ENCODE measurements around the gene TAF11L14. TPM values are rescaled to one million over a fixed set of nuclear protein-coding genes. Genes with fewer than 3 reads are reported as not detected.
"Not testable (repeated sequence)": the region's sequence is repeated elsewhere in the genome, so short reads cannot be mapped to it uniquely, and the experiment has no call there.

TAF11L14 gene
- total RNA-seq: not detected
- long read RNA-seq: 0 reads

DNA sequence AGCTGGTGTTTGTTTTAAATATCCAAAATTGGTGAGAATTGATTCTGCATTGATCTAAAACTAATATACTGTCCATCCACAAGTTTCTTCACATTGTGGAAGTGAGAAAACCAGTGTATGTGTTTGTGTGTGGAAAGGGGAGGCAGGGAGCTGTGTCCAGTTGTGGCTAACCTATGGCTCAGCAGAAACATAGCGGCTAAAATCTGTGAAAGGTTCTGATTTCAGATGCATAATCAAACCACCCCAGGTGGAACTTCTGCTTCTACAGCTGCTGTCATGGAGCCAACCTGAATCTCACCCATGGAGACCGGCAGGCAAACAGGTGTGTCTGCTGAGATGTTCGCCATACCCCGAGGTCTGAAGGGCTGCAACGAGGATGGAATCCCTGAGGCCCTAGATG lies at the start of gene TAF11L14:
Gene TAF11L14 (plus strand): TSS at position 301 of the 400 bp plus-strand sequence.
- intact Hi-C loops (cut with DNase I): no loop called here
- DNase-seq (ENCODE audit: low spot score): no peak

GRCh38 chr5:17585658-17586057 lies 48.6 kb upstream of the TAF11L14 start, which contains the start of gene TAF11L7:
Gene TAF11L7 (minus strand): TSS chr5:17585758.
- intact Hi-C loops (cut with DNase I); DNase-seq (ENCODE audit: low spot score): not testable (repeated sequence)

DNA sequence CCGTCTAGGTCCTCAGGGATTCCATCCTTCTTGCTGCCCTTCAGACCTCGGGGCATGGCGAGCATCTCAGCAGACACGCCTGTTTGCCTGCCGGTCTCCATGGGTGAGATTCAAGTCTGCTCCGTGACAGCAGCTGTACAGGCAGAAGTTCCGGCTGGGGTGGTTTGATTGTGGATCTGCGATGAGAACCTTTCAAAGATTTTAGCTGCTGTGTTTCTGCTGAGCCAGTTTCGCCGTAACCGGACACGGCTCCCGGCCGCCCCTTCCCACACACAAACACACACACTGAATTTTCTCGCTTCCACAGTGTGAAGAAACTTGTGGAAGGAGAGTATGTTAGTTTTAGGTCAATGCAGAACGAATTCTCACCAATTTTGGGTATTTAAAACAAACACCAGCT lies 43.4 kb upstream of the TAF11L14 start, which contains the start of gene TAF11L8:
Gene TAF11L8 (minus strand): TSS at position 101 of the 400 bp plus-strand sequence.
- intact Hi-C loops (cut with DNase I); DNase-seq (ENCODE audit: low spot score): not testable (repeated sequence)

GRCh38 chr5:17594255-17594654 lies 40.0 kb upstream of the TAF11L14 start, which contains the start of gene TAF11L9:
Gene TAF11L9 (minus strand): TSS chr5:17594394.
- intact Hi-C loops (cut with DNase I); DNase-seq (ENCODE audit: low spot score): not testable (repeated sequence)

DNA sequence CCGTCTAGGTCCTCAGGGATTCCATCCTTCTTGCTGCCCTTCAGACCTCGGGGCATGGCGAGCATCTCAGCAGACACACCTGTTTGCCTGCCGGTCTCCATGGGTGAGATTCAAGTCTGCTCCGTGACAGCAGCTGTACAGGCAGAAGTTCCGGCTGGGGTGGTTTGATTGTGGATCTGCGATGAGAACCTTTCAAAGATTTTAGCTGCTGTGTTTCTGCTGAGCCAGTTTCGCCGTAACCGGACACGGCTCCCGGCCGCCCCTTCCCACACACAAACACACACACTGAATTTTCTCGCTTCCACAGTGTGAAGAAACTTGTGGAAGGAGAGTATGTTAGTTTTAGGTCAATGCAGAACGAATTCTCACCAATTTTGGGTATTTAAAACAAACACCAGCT lies 36.5 kb upstream of the TAF11L14 start, which contains the start of gene TAF11L10:
Gene TAF11L10 (minus strand): TSS at position 101 of the 400 bp plus-strand sequence.
- intact Hi-C loops (cut with DNase I): not testable (repeated sequence)

GRCh38 chr5:17603880-17604279 lies 30.4 kb upstream of the TAF11L14 start, which contains the start of gene TAF11L11:
Gene TAF11L11 (plus strand): TSS chr5:17604183.
- intact Hi-C loops (cut with DNase I): not testable (repeated sequence)

More for the DNA sequence above, 36.5 kb upstream of the TAF11L14 start, which contains the start of gene TAF11L10:
- DNase-seq (ENCODE audit: low spot score): not testable (repeated sequence)

DNA sequence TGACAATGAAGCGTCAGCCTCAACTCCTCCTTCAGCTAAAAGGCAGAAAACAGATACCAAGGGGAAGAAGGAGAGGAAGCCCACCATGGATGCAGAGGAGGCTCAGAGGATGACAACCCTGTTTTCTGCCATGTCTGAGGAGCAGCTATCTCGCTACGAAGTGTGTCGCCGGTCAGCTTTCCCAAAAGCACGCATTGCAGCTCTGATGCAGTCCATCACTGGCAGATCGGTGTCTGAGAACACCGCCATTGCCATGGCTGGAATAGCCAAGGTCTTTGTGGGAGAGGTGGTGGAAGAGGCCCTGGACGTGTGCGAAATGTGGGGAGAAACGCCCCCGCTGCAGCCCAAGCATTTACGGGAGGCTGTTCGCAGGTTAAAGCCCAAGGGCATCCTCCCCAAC lies 29.3 kb upstream of the TAF11L14 start:
- intact Hi-C loops (cut with DNase I): no loop called here

More at GRCh38 chr5:17603880-17604279, 30.4 kb upstream of the TAF11L14 start, which contains the start of gene TAF11L11:
- not testable (repeated sequence) for DNase-seq (ENCODE audit: low spot score)

GRCh38 chr5:17607461-17607860 lies 26.8 kb upstream of the TAF11L14 start:
- intact Hi-C loops (cut with DNase I): not testable (repeated sequence)

More for the DNA sequence above, 29.3 kb upstream of the TAF11L14 start:
- DNase-seq (ENCODE audit: low spot score): no peak

GRCh38 chr5:17610092-17610491 lies 24.2 kb upstream of the TAF11L14 start, which contains the start of gene TAF11L12:
Gene TAF11L12 (plus strand): TSS chr5:17610392.
- intact Hi-C loops (cut with DNase I); DNase-seq (ENCODE audit: low spot score): not testable (repeated sequence)

More at GRCh38 chr5:17607461-17607860, 26.8 kb upstream of the TAF11L14 start:
- DNase-seq (ENCODE audit: low spot score): not testable (repeated sequence)

DNA sequence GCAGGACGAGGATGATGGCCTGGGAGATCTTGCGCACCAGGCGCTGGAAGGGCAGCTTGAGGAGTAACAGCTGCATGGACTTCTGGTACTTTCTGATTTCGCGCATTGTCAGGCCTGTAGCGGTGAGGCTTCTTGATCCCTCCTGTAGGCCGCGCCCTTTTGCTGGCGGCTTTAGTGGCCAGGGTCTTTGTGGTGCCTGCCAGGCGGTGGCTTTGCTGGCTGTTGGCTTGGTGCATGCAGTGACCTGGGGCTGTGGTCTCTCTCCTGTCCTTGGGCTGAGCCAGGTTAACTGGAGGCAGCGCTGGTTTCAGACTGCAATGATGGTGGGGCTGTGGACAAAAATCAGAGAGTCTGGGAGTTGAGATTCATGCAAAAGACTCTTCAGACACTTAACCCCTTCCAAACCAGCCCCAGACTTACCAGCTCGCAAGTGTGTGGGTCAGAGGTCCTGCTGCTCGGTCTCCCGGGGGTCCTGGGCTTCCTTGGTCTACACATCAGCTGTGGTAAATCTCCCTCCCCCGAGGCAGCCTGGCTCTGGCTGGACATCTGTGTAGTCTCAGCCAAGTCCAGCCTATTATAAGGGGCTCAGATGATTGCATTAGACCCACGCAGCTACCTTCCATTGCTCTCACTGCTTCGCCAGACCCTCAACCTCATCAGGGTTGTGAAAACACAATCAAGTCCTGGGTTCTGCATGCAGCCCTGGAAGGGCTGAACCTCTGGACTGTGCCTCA lies 19.2 kb upstream of the TAF11L14 start:
- intact Hi-C loops (cut with DNase I): no loop called here
- DNase-seq (ENCODE audit: low spot score): no peak

GRCh38 chr5:17619354-17619753 lies 14.9 kb upstream of the TAF11L14 start:
- DNase-seq (ENCODE audit: low spot score): no peak
- intact Hi-C loops (cut with DNase I): no loop called here

DNA sequence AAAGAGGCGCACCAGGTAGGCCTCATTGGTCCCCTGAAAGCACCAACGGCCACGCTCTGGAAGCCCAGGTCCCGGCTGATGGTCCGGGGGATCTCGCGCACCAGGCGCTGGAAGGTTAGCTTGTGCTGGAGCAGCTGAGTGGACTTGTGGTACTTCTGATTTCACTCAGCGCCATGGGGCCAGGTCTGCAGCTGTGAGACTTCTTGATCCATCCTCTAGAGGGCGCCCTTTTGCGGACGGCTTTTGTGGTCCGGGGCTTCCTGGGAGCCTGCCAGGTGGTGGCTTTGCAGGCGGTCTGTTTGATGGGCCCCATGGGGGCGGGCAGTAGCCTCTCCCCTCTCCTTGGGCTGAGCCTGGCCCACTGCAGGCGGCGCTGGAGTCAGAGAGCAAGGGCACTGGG lies 13.6 kb upstream of the TAF11L14 start:
- intact Hi-C loops (cut with DNase I): no loop called here
- DNase-seq (ENCODE audit: low spot score): no peak

DNA sequence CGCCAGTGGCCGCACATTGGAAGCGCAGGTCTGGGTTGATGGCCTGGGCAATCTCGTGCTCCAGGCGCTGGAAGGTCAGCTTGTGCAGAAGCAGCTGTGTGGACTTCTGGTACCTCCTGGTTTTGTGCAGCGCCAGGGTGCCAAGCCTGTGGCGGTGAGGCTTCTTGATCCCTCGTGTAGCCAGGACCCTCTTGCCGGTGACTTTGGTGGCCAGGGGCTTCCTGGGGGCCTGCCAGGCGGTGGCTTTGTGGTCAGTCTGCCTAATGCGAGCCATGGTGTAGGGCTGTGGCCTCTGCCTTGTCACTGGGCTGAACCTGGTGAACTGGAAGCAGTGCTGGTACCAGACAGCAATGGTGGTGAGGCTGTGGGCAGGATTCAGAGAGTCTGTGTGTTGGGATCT lies 8.6 kb upstream of the TAF11L14 start:
- intact Hi-C loops (cut with DNase I): no loop called here

DNA sequence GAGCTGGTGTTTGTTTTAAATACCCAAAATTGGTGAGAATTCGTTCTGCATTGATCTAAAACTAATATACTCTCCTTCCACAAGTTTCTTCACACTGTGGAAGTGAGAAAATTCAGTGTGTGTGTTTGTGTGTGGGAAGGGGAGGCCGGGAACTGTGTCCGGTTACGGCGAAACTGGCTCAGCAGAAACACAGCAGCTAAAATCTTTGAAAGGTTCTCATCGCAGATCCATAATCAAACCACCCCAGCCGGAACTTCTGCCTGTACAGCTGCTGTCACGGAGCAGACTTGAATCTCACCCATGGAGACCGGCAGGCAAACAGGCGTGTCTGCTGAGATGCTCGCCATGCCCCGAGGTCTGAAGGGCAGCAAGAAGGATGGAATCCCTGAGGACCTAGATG lies 2.5 kb upstream of the TAF11L14 start, which contains the start of gene TAF11L13:
Gene TAF11L13 (plus strand): TSS at position 301 of the 400 bp plus-strand sequence.
- DNase-seq (ENCODE audit: low spot score); intact Hi-C loops (cut with DNase I): not testable (repeated sequence)

More for the DNA sequence above, 8.6 kb upstream of the TAF11L14 start:
- no peak for DNase-seq (ENCODE audit: low spot score)

DNA sequence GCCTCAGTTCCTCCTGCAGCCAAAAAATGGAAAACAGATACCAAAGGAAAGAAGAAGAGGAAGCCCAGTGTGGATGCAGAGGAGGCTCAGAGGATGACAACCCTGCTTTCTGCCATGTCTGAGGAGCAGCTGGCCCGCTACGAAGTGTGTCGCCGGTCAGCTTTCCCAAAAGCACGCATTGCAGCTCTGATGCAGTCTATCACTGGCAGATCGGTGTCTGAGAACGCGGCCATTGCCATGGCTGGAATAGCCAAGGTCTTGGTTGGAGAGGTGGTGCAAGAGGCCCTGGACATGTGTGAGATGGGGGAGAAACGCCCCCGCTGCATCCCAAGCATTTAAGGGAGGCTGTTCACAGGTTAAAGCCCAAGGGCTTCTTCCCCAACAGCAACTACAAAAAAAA lies 15.0 kb downstream of the TAF11L14 start:
- intact Hi-C loops (cut with DNase I); DNase-seq (ENCODE audit: low spot score): not testable (repeated sequence)

GRCh38 chr5:17655201-17655759 lies 21.0 kb downstream of the TAF11L14 start:
- intact Hi-C loops (cut with DNase I); DNase-seq (ENCODE audit: low spot score): not testable (repeated sequence)

DNA sequence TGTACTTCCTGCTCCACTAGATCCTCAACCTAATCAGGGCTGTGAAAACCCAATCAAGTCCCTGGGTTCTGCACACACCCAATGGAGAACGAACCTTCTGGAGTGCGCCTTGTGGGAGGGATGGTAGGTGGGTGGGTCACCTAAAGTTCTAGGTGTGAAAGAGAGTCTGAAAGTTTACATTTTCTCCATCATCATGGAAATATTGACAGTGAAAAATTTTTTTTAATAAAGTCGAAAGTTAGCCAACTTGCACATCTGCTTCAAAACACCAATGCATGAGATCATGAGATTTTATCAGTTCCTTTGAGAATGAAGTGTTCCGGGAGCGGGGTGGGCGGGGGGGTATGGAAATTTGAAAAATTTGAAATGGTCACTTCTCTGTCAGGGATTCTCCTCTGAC lies 21.7 kb downstream of the TAF11L14 start:
- intact Hi-C loops (cut with DNase I): no loop called here
- no peak for DNase-seq (ENCODE audit: low spot score)

DNA sequence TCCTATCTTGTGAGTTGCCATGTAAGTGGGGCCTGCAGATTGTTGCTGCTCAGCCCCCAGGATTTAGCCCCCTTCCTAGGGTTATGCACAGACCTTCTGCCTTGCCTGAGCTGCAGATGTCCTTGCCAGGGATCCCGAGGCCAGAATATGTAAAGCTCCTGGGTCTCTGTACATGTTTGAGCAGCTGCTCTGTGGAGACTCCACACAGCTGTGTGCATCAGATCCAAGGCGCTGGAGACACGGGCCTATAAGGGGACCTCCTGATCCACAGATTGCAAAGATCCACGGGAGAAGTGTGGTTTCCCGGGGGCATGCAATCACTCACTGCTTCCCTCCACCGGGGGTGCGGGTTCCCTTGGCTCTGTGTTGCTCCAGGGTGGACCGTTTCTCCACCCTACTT lies 28.9 kb downstream of the TAF11L14 start:
- DNase-seq (ENCODE audit: low spot score): no peak
- intact Hi-C loops (cut with DNase I): no loop called here

- intact Hi-C loops (cut with DNase I): no loop called here
These were observed 31.6 kb downstream of the TAF11L14 start for GRCh38 chr5:17665836-17666235.

GRCh38 chr5:17666726-17667235 lies 32.5 kb downstream of the TAF11L14 start:
- DNase-seq (ENCODE audit: low spot score): no peak
- intact Hi-C loops (cut with DNase I): no loop called here

More at GRCh38 chr5:17665836-17666235, 31.6 kb downstream of the TAF11L14 start:
- DNase-seq (ENCODE audit: low spot score): no peak
